Neural cell (in vitro differentiated cells): ENCODE measurements around the gene IL2.

Experiments
- EZH2 ChIP-seq: fragments of 200-600, 300-800 bp; shearing (Covaris generic), sonication (generic); IDR thresholded peaks from 2 replicates; pipeline ENCODE4 v1.6.1; 2014; ENCODE audit warnings: antibody characterized with exemption, low read length, borderline replicate concordance, mild to moderate bottlenecking; ENCODE audit not compliant: insufficient read depth, poor library complexity, severe bottlenecking
- TF ChIP-seq, protein P1 (sequence below): fragments of 450-650 bp; IDR thresholded peaks from 2 replicates; pipeline ENCODE4 v1.5.1; 2014; ENCODE audit warnings: antibody characterized with exemption, mild to moderate bottlenecking, moderate library complexity; ENCODE audit not compliant: poor library complexity, severe bottlenecking

DNA sequence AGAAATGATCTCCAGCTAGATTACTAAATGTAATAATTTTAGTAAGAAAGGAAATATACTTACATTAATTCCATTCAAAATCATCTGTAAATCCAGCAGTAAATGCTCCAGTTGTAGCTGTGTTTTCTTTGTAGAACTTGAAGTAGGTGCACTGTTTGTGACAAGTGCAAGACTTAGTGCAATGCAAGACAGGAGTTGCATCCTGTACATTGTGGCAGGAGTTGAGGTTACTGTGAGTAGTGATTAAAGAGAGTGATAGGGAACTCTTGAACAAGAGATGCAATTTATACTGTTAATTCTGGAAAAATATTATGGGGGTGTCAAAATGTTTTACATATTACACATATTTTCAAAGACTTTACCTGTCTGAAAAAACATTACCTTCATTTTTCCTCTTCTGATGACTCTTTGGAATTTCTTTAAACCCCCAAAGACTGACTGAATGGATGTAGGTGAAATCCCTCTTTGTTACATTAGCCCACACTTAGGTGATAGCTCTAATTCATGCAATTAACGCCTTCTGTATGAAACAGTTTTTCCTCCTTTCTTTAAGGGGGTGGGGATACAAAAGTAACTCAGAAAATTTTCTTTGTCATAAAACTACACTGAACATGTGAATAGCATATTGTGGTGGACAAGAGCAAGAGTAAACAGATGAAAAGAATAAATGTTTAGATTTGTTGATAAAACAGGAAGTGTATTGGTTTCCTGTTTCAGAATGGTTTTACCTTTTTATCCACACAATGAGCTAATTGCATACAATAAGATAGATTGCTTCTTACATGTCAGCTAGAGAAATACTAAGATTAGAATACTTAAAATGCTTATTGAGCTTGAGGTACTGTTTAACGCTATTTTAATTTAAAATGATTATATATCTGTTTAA is at the start of gene IL2:
- TF ChIP-seq EZH2: no peak
- TF ChIP-seq, protein P1, sequence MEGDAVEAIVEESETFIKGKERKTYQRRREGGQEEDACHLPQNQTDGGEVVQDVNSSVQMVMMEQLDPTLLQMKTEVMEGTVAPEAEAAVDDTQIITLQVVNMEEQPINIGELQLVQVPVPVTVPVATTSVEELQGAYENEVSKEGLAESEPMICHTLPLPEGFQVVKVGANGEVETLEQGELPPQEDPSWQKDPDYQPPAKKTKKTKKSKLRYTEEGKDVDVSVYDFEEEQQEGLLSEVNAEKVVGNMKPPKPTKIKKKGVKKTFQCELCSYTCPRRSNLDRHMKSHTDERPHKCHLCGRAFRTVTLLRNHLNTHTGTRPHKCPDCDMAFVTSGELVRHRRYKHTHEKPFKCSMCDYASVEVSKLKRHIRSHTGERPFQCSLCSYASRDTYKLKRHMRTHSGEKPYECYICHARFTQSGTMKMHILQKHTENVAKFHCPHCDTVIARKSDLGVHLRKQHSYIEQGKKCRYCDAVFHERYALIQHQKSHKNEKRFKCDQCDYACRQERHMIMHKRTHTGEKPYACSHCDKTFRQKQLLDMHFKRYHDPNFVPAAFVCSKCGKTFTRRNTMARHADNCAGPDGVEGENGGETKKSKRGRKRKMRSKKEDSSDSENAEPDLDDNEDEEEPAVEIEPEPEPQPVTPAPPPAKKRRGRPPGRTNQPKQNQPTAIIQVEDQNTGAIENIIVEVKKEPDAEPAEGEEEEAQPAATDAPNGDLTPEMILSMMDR: no peak
